Activated CD4-positive, alpha-beta memory T cell treated with anti-CD3 and anti-CD28 coated beads for 36 hours (primary cell): ENCODE data around the gene TMEM123. TPM values are rescaled to one million over a fixed set of nuclear protein-coding genes. Genes with fewer than 3 reads are reported as not detected.

Experiments used
- CTCF ChIA-PET: fragments of 350-600 bp; sonication (Branson Sonifier 250); formaldehyde crosslinking; loops from one replicate; lab custom pipeline; 2021; ENCODE audit warnings: antibody characterized with exemption, inconsistent platforms; lab: Charles Lee
- POLR2A ChIA-PET: fragments of 350-600 bp; sonication (Branson Sonifier 250); formaldehyde crosslinking; loops from one replicate; lab custom pipeline; 2021; ENCODE audit warnings: antibody characterized with exemption; lab: Charles Lee
- DNase-seq: peaks from one replicate; pipeline ENCODE4 v3.0.0-alpha.2; 2020
- H3K27ac Mint-ChIP-seq: one replicate; pipeline ENCODE4 v1.8.0; 2021; ENCODE audit warnings: mixed read lengths
- H3K27me3 Mint-ChIP-seq: one replicate; pipeline ENCODE4 v1.8.0; 2021; ENCODE audit warnings: mixed read lengths
- H3K36me3 Mint-ChIP-seq: one replicate; pipeline ENCODE4 v1.8.0; 2021; ENCODE audit warnings: mixed read lengths
- H3K4me1 Mint-ChIP-seq: one replicate; pipeline ENCODE4 v1.8.0; 2021; ENCODE audit warnings: low read depth, mixed read lengths
- H3K4me3 Mint-ChIP-seq: one replicate; pipeline ENCODE4 v1.8.0; 2021; ENCODE audit warnings: mild to moderate bottlenecking, mixed read lengths
- H3K9me3 Mint-ChIP-seq: one replicate; pipeline ENCODE4 v1.8.0; 2021; ENCODE audit warnings: mixed read lengths
- intact Hi-C: fragments of 100-400 bp; cut with micrococcal nuclease; formaldehyde crosslinking; loops from one replicate; pipeline ENCODE4 v1.15.1; 2023
- total RNA-seq, 2 experiments: library from RNA; stranded (reverse); gene quantifications; one replicate each; pipeline ENCODE4 v1.2.3, GENCODE V29; 2021

TMEM123 gene
- total RNA-seq, 2 experiments from 2014 or later: 175 to 180 TPM

GRCh38 chr11:102391549-102392237 is 60.9 kb downstream of the TMEM123 start:
- DNase-seq: no peak
- Mint-ChIP-seq H3K9me3 (no peaks in the 10 kb centered on the region), H3K4me1 (peaks cover 42% of the 10 kb centered on the region), H3K4me3 (no peak overlapping the region), H3K27ac (peak overlapping the region; percentile 16), H3K36me3 (peaks cover 33% of the 10 kb centered on the region), H3K27me3 (no peaks in the 10 kb centered on the region)
- ChIA-PET POLR2A (no interaction called here), CTCF (interaction anchor here (0.7 to 5.9 kb wide), 33 partner anchors 8 to 274 kb away, joined by 3 to 63 read pairs (median 11); no protein-coding TSS in a partner anchor)
- intact Hi-C loops: loop anchor here (2.0 kb wide), 1 partner anchor 221 kb away; no protein-coding TSS in a partner anchor

- peak overlapping the region; percentile 60 for H3K27ac Mint-ChIP-seq
- peak; percentile 72 for DNase-seq
- intact Hi-C loops: loop anchor here (1.0 to 2.0 kb wide), 2 partner anchors 104 to 222 kb away; no protein-coding TSS in a partner anchor
- H3K4me1 Mint-ChIP-seq: peaks cover 40% of the 10 kb centered on the region
- H3K36me3 Mint-ChIP-seq: peaks cover 36% of the 10 kb centered on the region
- ChIA-PET CTCF (interaction anchor here (0.5 to 5.9 kb wide), 60 partner anchors 9 to 275 kb away, joined by 3 to 63 read pairs (median 6); no protein-coding TSS in a partner anchor), POLR2A (interaction anchor here (0.6 to 1.0 kb wide), 2 partner anchors 56 to 530 kb away, joined by 3 to 4 read pairs; no protein-coding TSS in a partner anchor)
- H3K9me3 Mint-ChIP-seq: no peaks in the 10 kb centered on the region
- H3K27me3 Mint-ChIP-seq: no peaks in the 10 kb centered on the region
- no peak overlapping the region for H3K4me3 Mint-ChIP-seq
Observed at GRCh38 chr11:102390667-102391465, 61.7 kb downstream of the TMEM123 start.

- no peak for DNase-seq
- intact Hi-C loops: loop anchor here (5.0 kb wide), 1 partner anchor 102 kb away; no protein-coding TSS in a partner anchor
- no peaks in the 10 kb centered on the region for H3K27me3 Mint-ChIP-seq
- H3K4me3 Mint-ChIP-seq: no peak overlapping the region
- POLR2A ChIA-PET: no interaction called here
- H3K4me1 Mint-ChIP-seq: peaks cover 39% of the 10 kb centered on the region
- no peak overlapping the region for H3K27ac Mint-ChIP-seq
- CTCF ChIA-PET: interaction anchor here (0.7 to 5.9 kb wide), 12 partner anchors 9 to 224 kb away, joined by 3 to 38 read pairs (median 6); no protein-coding TSS in a partner anchor
- H3K9me3 Mint-ChIP-seq: no peaks in the 10 kb centered on the region
- peaks cover 41% of the 10 kb centered on the region for H3K36me3 Mint-ChIP-seq
Observed at GRCh38 chr11:102389253-102389652, 63.3 kb downstream of the TMEM123 start.

GRCh38 chr11:102387043-102387781 is 65.4 kb downstream of the TMEM123 start:
- intact Hi-C loops: loop anchor here (5.0 kb wide), 1 partner anchor 100 kb away; no protein-coding TSS in a partner anchor
- Mint-ChIP-seq H3K4me1 (peaks cover 27% of the 10 kb centered on the region), H3K36me3 (peaks cover 35% of the 10 kb centered on the region), H3K4me3 (no peak overlapping the region), H3K27ac (no peak overlapping the region), H3K27me3 (no peaks in the 10 kb centered on the region), H3K9me3 (no peaks in the 10 kb centered on the region)
- CTCF ChIA-PET: no interaction called here
- POLR2A ChIA-PET: no interaction called here
- DNase-seq: no peak

- Mint-ChIP-seq H3K27ac (peak overlapping the region; percentile 19), H3K4me1 (peaks cover 30% of the 10 kb centered on the region), H3K4me3 (no peak overlapping the region), H3K27me3 (no peaks in the 10 kb centered on the region), H3K36me3 (peaks cover 35% of the 10 kb centered on the region), H3K9me3 (no peaks in the 10 kb centered on the region)
- intact Hi-C loops: loop anchor here (5.0 kb wide), 1 partner anchor 99 kb away; no protein-coding TSS in a partner anchor
- CTCF ChIA-PET: no interaction called here
- DNase-seq: no peak
- POLR2A ChIA-PET: no interaction called here
Observed at GRCh38 chr11:102386136-102386734, 66.3 kb downstream of the TMEM123 start.

- Mint-ChIP-seq H3K27ac (no peak overlapping the region), H3K36me3 (peaks cover 36% of the 10 kb centered on the region), H3K9me3 (no peaks in the 10 kb centered on the region), H3K27me3 (no peaks in the 10 kb centered on the region), H3K4me3 (no peak overlapping the region), H3K4me1 (peaks cover 23% of the 10 kb centered on the region)
- ChIA-PET POLR2A (no interaction called here), CTCF (interaction anchor here (1.2 to 2.2 kb wide), 2 partner anchors 111 to 228 kb away, joined by 4 to 5 read pairs; no protein-coding TSS in a partner anchor)
- intact Hi-C loops: loop anchor here (5.0 kb wide), 1 partner anchor 98 kb away; no protein-coding TSS in a partner anchor
- DNase-seq: no peak
Observed at GRCh38 chr11:102385085-102386007, 67.2 kb downstream of the TMEM123 start.

GRCh38 chr11:102384419-102385079 is 68.0 kb downstream of the TMEM123 start:
- CTCF ChIA-PET: interaction anchor here (1.2 to 2.2 kb wide), 2 partner anchors 112 to 228 kb away, joined by 4 to 5 read pairs; no protein-coding TSS in a partner anchor
- H3K36me3 Mint-ChIP-seq: peaks cover 38% of the 10 kb centered on the region
- no peaks in the 10 kb centered on the region for H3K9me3 Mint-ChIP-seq
- H3K4me1 Mint-ChIP-seq: peaks cover 20% of the 10 kb centered on the region
- H3K4me3 Mint-ChIP-seq: no peak overlapping the region
- intact Hi-C loops: loop anchor here (5.0 kb wide), 1 partner anchor 97 kb away; no protein-coding TSS in a partner anchor
- H3K27me3 Mint-ChIP-seq: no peaks in the 10 kb centered on the region
- POLR2A ChIA-PET: interaction anchor here (1.0 kb wide), 1 partner anchor 35 kb away, joined by 3 read pairs; no protein-coding TSS in a partner anchor
- no peak overlapping the region for H3K27ac Mint-ChIP-seq
- DNase-seq: no peak

- Mint-ChIP-seq H3K27me3 (no peaks in the 10 kb centered on the region), H3K4me3 (no peak overlapping the region), H3K27ac (no peak overlapping the region), H3K4me1 (peaks cover 15% of the 10 kb centered on the region), H3K9me3 (no peaks in the 10 kb centered on the region), H3K36me3 (peaks cover 37% of the 10 kb centered on the region)
- no peak for DNase-seq
- ChIA-PET POLR2A (interaction anchor here (1.0 kb wide), 1 partner anchor 34 kb away, joined by 3 read pairs; no protein-coding TSS in a partner anchor), CTCF (interaction anchor here (1.2 to 2.2 kb wide), 2 partner anchors 112 to 229 kb away, joined by 4 to 5 read pairs; no protein-coding TSS in a partner anchor)
- intact Hi-C loops: no loop called here
Observed at GRCh38 chr11:102383839-102384238, 68.7 kb downstream of the TMEM123 start.

- H3K27ac Mint-ChIP-seq: no peak overlapping the region
- H3K27me3 Mint-ChIP-seq: no peaks in the 10 kb centered on the region
- peaks cover 18% of the 10 kb centered on the region for H3K4me1 Mint-ChIP-seq
- intact Hi-C loops: no loop called here
- POLR2A ChIA-PET: no interaction called here
- no peak for DNase-seq
- CTCF ChIA-PET: interaction anchor here (4.8 kb wide), 1 partner anchor 9 kb away, joined by 38 read pairs; no protein-coding TSS in a partner anchor
- no peaks in the 10 kb centered on the region for H3K9me3 Mint-ChIP-seq
- no peak overlapping the region for H3K4me3 Mint-ChIP-seq
- peaks cover 42% of the 10 kb centered on the region for H3K36me3 Mint-ChIP-seq
Observed at GRCh38 chr11:102382384-102382783, 70.2 kb downstream of the TMEM123 start.

- POLR2A ChIA-PET: no interaction called here
- no peak overlapping the region for H3K4me3 Mint-ChIP-seq
- intact Hi-C loops: no loop called here
Observed at GRCh38 chr11:102378818-102379217, 73.7 kb downstream of the TMEM123 start.

More at GRCh38 chr11:102378818-102379217, 73.7 kb downstream of the TMEM123 start:
- Mint-ChIP-seq H3K27ac (no peak overlapping the region), H3K36me3 (peaks cover 36% of the 10 kb centered on the region), H3K4me1 (peaks cover 17% of the 10 kb centered on the region), H3K9me3 (no peaks in the 10 kb centered on the region), H3K27me3 (no peaks in the 10 kb centered on the region)
- DNase-seq: no peak
- CTCF ChIA-PET: interaction anchor here (4.8 kb wide), 1 partner anchor 12 kb away, joined by 38 read pairs; no protein-coding TSS in a partner anchor
